Endometrial microvascular endothelial cells (primary cell): ENCODE measurements around the gene PROX2. TPM values are rescaled to one million over a fixed set of nuclear protein-coding genes. Genes with fewer than 3 reads are reported as not detected.

Experiments used
- in situ Hi-C: cut with HindIII; loops from 2 replicates; pipeline ENCODE4 v1.10.0; 2017; ENCODE audit warnings: low sequenced_read_pairs, low pct_unique_long_range_greater_than_20kb; ENCODE audit errors: inconsistent ontology term
- total RNA-seq: library from RNA; depleted of rRNA; stranded (reverse); fragments of >200 nt; gene quantifications from one replicate; pipeline ENCODE4 v1.2.3, GENCODE V29; 2015; ENCODE audit errors: inconsistent ontology term

PROX2 gene
- total RNA-seq: not detected

GRCh38 chr14:74875941-74876913 lies at the start of gene PROX2:
Gene PROX2, minus strand, starts transcription at chr14:74876145. Its CDS starts 12,311 bp downstream, at chr14:74863834.
- in situ Hi-C loops: no loop called here

GRCh38 chr14:74924061-74924460 lies 48.1 kb upstream of the PROX2 start:
- in situ Hi-C loops: no loop called here

GRCh38 chr14:74922752-74923401 lies 46.9 kb upstream of the PROX2 start, which contains the start of gene RPS6KL1:
Gene RPS6KL1, minus strand, starts transcription at chr14:74923260. Its CDS starts 1,719 bp downstream, at chr14:74921541.
- in situ Hi-C loops: no loop called here

- in situ Hi-C loops: no loop called here
Measured at GRCh38 chr14:74921987-74922751, 46.2 kb upstream of the PROX2 start.

- in situ Hi-C loops: no loop called here
Measured at GRCh38 chr14:74921053-74921620, 45.2 kb upstream of the PROX2 start.

GRCh38 chr14:74920281-74920680 lies 44.3 kb upstream of the PROX2 start:
- in situ Hi-C loops: no loop called here

GRCh38 chr14:74919421-74920165 lies 43.6 kb upstream of the PROX2 start:
- in situ Hi-C loops: no loop called here

GRCh38 chr14:74918380-74918779 lies 42.4 kb upstream of the PROX2 start:
- in situ Hi-C loops: no loop called here

- in situ Hi-C loops: no loop called here
Measured at GRCh38 chr14:74917646-74918081, 41.7 kb upstream of the PROX2 start.

GRCh38 chr14:74917178-74917543 lies 41.2 kb upstream of the PROX2 start:
- in situ Hi-C loops: no loop called here

- in situ Hi-C loops: no loop called here
Measured at GRCh38 chr14:74915826-74916225, 39.9 kb upstream of the PROX2 start.

- in situ Hi-C loops: no loop called here
Measured at GRCh38 chr14:74915426-74915825, 39.5 kb upstream of the PROX2 start.

GRCh38 chr14:74913986-74914573 lies 38.1 kb upstream of the PROX2 start:
- in situ Hi-C loops: no loop called here

GRCh38 chr14:74913393-74913910 lies 37.5 kb upstream of the PROX2 start:
- in situ Hi-C loops: no loop called here

- in situ Hi-C loops: no loop called here
Measured at GRCh38 chr14:74912801-74913200, 36.9 kb upstream of the PROX2 start.

- in situ Hi-C loops: no loop called here
Measured at GRCh38 chr14:74912111-74912510, 36.2 kb upstream of the PROX2 start.

GRCh38 chr14:74911704-74912103 lies 35.8 kb upstream of the PROX2 start:
- in situ Hi-C loops: no loop called here

GRCh38 chr14:74911221-74911620 lies 35.3 kb upstream of the PROX2 start:
- in situ Hi-C loops: no loop called here
